HG02970 (cell line): ENCODE measurements around the gene TNS3.

ENCODE experiments used
- ATAC-seq: cut with Tn5 transposase; IDR thresholded peaks from one replicate; pipeline ENCODE4 v1.9.1; 2021; ENCODE audit warnings: mild to moderate bottlenecking, moderate library complexity, moderate number of reproducible peaks; ENCODE audit not compliant: unreplicated experiment, low FRiP score

Gene TNS3

DNA sequence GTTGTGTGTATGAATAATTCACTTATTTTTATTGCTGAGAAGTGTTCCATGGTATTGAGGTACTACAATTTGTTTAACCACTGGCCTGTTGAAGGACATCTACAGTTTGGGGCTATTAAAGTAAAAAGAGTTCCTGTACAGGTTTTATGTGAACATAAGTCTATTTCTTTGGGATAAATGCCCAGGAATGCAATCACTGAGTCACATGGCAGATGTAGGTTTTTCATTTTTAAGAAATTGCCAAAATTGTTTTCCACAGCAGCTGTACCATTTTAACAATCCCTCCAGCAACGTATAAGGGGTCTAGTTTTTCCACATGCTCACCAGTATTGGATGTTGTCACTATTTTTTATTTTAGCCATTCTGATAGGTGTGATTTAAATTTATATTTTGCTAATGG is 243.9 kb downstream of the TNS3 start:
- no peak for ATAC-seq

DNA sequence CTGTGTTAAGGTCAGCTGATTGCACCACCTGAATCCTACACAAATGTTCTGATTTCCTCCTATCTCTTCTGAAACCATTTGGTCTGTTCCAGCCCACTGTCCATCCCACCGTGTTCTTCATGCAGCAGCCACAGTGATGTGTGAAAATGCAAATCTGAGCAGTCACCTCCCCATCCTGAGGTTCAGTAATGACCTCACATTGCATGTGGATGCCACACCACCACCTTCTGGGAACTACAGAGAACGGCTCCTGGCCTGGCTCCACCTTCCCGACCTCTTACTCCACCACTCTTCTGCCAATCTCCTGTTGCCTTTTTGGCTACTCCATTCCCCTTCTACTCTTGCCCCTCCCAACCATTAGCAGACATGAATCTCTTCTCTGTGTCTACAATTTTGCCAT is 244.4 kb downstream of the TNS3 start:
- ATAC-seq: no peak

DNA sequence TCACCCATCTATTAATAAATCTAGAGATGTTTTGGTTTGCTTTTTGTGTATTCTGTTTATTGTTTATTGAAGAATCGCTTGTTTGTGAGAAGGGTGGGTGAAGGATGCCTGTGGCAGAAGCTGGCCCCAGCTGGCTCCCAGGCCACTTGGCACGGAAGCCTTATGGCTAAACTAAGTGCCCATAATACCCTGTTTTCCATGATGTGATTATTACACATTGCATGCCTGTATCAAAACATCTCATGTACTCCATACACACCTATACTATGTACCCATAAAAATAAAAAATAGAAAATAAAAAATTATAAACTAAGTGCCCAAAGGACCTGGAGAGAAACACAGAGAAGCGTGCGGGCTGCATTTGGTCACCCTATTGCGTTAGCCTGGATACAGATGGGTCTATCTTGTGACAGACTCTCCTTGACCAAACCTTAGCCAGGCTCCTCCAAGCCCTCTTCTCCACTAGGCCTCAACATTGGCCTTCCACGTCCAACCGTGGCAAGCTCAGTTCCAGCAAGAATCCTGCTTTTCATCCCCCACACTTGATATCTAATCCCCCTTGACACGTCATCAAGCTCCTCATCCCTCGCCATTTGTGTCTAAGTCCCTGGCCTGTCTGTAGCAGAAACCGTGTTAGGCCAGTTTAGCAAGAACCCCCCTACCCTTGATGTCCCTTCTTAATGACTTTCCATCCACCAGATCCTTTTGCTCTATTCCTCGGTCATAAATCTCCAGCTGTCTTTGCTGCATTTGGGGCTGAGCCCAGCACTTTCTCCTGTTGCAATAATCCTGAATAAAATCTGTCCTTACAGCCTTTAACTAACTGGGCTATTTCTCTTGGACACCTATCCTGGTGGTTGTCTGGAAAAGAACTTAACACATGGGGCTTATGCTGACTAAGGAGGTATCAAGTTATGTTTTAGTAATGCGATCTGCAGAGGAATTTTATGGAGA is 245.2 kb downstream of the TNS3 start:
- ATAC-seq: no peak

- no peak for ATAC-seq
Measured at GRCh38 chr7:47335557-47336471, 246.1 kb downstream of the TNS3 start.

GRCh38 chr7:47335071-47335470 is 246.8 kb downstream of the TNS3 start:
- ATAC-seq: no peak

DNA sequence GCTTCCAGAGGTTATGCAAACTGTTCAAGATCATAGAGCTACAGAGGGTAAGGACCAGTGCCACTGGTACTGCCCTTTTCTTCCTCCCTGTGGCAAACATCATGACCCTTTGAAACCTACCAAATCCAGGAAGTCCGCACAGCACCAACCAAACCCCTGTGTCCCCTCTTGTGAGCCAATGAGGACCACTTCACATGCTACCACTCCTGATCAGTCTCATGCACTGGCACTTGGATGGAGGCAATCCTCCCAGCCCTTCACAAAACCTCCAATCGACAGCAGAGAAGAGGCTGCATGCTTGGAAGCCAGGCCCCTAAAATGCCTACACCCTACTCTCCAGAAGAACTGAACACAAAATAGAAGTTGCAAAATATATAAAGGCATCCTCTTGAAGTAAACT is 248.0 kb downstream of the TNS3 start:
- no peak for ATAC-seq

DNA sequence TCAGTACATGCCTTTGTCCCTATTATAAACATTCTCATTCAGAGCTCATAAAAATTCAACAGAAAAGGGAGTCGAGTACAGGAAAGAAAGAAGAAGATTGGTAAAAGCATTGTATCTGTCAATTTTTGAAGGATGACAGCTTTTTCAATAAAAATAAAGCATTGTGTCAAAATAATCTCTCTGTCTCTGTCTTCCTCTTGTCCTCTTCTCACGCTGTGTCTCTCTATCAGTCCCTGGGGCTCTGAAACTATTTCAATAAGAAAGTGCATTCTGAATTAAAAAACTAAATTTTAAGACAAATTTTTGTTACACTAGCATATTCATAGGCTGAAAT is 248.4 kb downstream of the TNS3 start:
- ATAC-seq: no peak

- ATAC-seq: no peak
Measured at GRCh38 chr7:47332681-47333553, 249.0 kb downstream of the TNS3 start.

- ATAC-seq: no peak
Measured at GRCh38 chr7:47332213-47332612, 249.7 kb downstream of the TNS3 start.

- no peak for ATAC-seq
Measured at GRCh38 chr7:47331179-47331565, 250.7 kb downstream of the TNS3 start.

GRCh38 chr7:47330561-47331178 is 251.2 kb downstream of the TNS3 start:
- no peak for ATAC-seq

DNA sequence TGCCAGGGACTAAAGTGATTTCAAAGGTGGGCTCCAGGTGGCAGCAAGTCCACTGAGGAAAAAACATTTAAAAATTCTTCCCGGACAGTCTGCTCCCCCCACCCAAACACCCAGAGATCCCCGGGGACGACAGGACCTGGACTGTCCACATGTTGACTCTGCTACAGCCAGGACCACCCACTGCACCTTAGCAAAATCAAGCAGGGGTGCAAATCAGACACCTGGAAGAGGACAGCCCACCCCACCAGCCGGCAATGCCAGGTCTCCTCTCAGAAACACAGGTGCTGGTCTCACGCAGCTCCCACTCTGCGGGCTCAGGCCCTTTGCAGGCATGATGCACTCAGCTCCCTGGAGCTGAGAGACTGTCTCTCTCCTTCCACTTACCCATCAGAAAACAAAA is 251.9 kb downstream of the TNS3 start:
- ATAC-seq: no peak

- ATAC-seq: no peak
Measured at GRCh38 chr7:47329320-47329926, 252.5 kb downstream of the TNS3 start.

GRCh38 chr7:47328392-47329319 is 253.3 kb downstream of the TNS3 start:
- no peak for ATAC-seq

DNA sequence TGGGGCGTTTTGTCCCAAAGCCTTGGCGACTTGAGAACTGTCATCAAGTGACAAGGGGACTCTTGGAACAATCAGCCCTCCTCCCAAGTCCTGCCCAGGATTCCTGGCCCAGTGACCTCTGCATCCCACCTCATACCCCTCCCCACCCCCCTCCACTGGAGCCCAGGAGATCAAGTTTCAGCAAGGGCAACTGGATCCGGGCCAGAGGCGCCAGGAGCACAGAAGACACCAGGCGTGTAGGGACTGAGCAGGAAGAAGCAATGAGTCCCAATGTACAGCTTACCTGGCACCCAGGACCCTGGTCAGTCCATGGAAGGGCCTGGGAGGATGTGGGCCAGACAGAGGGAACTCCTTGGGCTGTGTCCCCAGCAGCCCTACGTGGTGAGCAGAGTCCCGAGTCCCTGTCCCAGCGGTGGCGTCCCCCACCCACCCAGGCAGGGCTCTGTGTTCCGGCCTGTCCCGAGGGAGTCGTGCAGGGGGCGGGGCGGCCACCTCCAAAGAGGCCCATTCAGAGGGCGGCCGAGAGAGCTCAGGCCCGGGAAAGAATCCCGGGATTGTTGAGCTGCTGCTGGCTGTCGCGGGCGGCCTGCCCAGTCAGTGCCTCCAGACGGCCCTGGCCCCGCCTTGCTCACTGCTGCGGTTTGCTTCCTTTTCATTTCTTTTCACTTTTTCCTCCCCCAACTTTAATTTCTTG is 254.1 kb downstream of the TNS3 start:
- ATAC-seq: no peak

- no peak for ATAC-seq
Measured at GRCh38 chr7:47327346-47327697, 254.6 kb downstream of the TNS3 start.

GRCh38 chr7:47326808-47327207 is 255.1 kb downstream of the TNS3 start:
- no peak for ATAC-seq

- no peak for ATAC-seq
Measured at GRCh38 chr7:47326220-47326619, 255.7 kb downstream of the TNS3 start.
